ENCODE measurements around the gene MAN1C1. TPM values are rescaled to one million over a fixed set of nuclear protein-coding genes. Genes with fewer than 3 reads are reported as not detected.

The MAN1C1 gene
- total RNA-seq, 1 experiment from 2014 or later = 1.2 TPM

DNA sequence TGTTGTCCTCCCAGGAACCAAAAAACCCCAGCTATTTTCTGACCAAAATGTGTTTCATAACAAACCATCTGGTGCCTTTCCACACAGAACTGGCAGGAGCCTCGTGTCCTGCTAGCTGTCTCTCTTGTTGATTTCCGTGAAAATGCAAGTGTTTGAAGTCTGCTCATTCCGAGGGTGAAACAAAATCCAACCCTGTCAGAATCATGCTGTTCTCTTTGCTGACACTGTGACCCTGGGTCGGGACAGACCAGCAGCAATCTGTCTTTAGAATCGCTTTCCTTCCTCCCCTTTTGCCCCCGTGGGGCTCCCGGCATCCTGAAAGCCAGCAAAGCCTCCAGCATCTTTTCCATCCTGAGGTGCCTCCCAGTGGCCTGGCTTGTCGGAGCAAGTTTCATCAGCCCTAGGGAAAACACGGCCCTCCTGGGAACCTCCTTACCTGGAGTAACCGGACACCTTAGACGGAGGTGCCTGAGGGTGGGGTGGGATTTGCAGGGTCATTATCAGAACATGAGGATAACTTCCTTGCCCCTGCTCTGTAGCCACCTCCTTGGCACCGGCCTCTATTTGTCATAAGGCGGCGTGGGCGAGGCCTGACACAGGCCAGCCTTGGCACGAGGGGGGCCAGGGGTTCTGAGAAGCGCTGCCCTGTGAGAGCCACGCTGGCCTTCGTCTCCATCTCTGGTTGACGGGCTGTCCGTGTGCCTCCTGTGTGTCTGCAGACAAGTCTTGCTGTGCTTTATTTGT is 48.3 kb upstream of the MAN1C1 start:
- H3K79me2 ChIP-seq (ENCODE audit: insufficient read depth, low read length) = no peaks in the 10 kb centered on the region
- peak overlapping the region; percentile 49 for H2AFZ ChIP-seq (ENCODE audit: low read depth, low read length, poor library complexity, severe bottlenecking)
- TF ChIP-seq TCF7L2 (IDR thresholded peaks at IDR 0.05; ENCODE audit: borderline replicate concordance, extremely low read depth, insufficient read depth, insufficient read length) (peak; percentile 11), SRF (IDR thresholded peaks at IDR 0.05; ENCODE audit: low read depth) (no peak), EZH2 (IDR thresholded peaks at IDR 0.05) (no peak), FOSL1 (IDR thresholded peaks at IDR 0.05; ENCODE audit: low read depth) (no peak), SP1 (IDR thresholded peaks at IDR 0.05; ENCODE audit: low read depth) (no peak), CBX3 (IDR thresholded peaks at IDR 0.05; ENCODE audit: low read depth) (no peak), ELF1 (IDR thresholded peaks at IDR 0.05; ENCODE audit: borderline replicate concordance, low read depth) (no peak), JUND (IDR thresholded peaks at IDR 0.05) (no peak), ZFX (IDR thresholded peaks at IDR 0.05) (peak; percentile 25; the same call in 1 of the 2 replicates), YY1 (IDR thresholded peaks at IDR 0.05; ENCODE audit: extremely low read depth, insufficient replicate concordance, low read depth, low read length) (peak; percentile 25), POLR2AphosphoS5 (IDR thresholded peaks at IDR 0.05; ENCODE audit: low read depth, low read length) (peak; percentile 36; the same call in 1 of the 2 replicates), ZNF274 (IDR thresholded peaks at IDR 0.05; ENCODE audit: low read depth, low read length) (no peak), SIN3A (IDR thresholded peaks at IDR 0.05; ENCODE audit: low read depth) (no peak), EGR1 (IDR thresholded peaks at IDR 0.05; ENCODE audit: low read depth) (no peak)
- TF ChIP-seq, protein P1, sequence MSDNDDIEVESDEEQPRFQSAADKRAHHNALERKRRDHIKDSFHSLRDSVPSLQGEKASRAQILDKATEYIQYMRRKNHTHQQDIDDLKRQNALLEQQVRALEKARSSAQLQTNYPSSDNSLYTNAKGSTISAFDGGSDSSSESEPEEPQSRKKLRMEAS (IDR thresholded peaks at IDR 0.05) = no peak
- TF ChIP-seq, protein P2, sequence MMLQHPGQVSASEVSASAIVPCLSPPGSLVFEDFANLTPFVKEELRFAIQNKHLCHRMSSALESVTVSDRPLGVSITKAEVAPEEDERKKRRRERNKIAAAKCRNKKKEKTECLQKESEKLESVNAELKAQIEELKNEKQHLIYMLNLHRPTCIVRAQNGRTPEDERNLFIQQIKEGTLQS (IDR thresholded peaks at IDR 0.05) = no peak
- TF ChIP-seq, protein P3, sequence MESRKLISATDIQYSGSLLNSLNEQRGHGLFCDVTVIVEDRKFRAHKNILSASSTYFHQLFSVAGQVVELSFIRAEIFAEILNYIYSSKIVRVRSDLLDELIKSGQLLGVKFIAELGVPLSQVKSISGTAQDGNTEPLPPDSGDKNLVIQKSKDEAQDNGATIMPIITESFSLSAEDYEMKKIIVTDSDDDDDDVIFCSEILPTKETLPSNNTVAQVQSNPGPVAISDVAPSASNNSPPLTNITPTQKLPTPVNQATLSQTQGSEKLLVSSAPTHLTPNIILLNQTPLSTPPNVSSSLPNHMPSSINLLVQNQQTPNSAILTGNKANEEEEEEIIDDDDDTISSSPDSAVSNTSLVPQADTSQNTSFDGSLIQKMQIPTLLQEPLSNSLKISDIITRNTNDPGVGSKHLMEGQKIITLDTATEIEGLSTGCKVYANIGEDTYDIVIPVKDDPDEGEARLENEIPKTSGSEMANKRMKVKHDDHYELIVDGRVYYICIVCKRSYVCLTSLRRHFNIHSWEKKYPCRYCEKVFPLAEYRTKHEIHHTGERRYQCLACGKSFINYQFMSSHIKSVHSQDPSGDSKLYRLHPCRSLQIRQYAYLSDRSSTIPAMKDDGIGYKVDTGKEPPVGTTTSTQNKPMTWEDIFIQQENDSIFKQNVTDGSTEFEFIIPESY (IDR thresholded peaks at IDR 0.05; ENCODE audit: extremely low read depth, insufficient replicate concordance, low read length) = peak; percentile 69
- TF ChIP-seq, protein P4, sequence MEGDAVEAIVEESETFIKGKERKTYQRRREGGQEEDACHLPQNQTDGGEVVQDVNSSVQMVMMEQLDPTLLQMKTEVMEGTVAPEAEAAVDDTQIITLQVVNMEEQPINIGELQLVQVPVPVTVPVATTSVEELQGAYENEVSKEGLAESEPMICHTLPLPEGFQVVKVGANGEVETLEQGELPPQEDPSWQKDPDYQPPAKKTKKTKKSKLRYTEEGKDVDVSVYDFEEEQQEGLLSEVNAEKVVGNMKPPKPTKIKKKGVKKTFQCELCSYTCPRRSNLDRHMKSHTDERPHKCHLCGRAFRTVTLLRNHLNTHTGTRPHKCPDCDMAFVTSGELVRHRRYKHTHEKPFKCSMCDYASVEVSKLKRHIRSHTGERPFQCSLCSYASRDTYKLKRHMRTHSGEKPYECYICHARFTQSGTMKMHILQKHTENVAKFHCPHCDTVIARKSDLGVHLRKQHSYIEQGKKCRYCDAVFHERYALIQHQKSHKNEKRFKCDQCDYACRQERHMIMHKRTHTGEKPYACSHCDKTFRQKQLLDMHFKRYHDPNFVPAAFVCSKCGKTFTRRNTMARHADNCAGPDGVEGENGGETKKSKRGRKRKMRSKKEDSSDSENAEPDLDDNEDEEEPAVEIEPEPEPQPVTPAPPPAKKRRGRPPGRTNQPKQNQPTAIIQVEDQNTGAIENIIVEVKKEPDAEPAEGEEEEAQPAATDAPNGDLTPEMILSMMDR (IDR thresholded peaks at IDR 0.05 in 2 of 3, conservative IDR thresholded peaks at IDR 0.05 in 1 of 3; ENCODE audit: borderline replicate concordance in 1 of 3, insufficient read depth in 1 of 3, low read depth in 2 of 3, low read length in 2 of 3) = peak in 1 of 3 experiments; percentile 36; a peak in 3 of 6 replicates
- CTCF ChIA-PET = no interaction called here
- H3K27ac ChIP-seq (ENCODE audit: low read depth, low read length) = peak overlapping the region; percentile 96
- peak overlapping the region; percentile 94 for H3K4me2 ChIP-seq (ENCODE audit: low read length)
- ATAC-seq (peak; percentile 86), DNase-seq (ENCODE audit: low read depth, low spot score) (peak; percentile 93)
- peaks cover 1 to 6% of the 10 kb centered on the region in 2 experiments; a peak in 1 of 4 replicates for H3K36me3 ChIP-seq (ENCODE audit: control insufficient read depth in 1 of 2, insufficient read depth in 2 of 2, low read length in 2 of 2)
- POLR2A ChIA-PET = interaction anchor here (0.6 kb wide), 1 partner anchor 29 kb away, joined by 5 read pairs; no protein-coding TSS in a partner anchor
- H3K27me3 ChIP-seq (ENCODE audit: insufficient read depth, low read length) = no peaks in the 10 kb centered on the region
- peak overlapping the region; percentile 69 for H3K9ac ChIP-seq (ENCODE audit: low read length)
- RAD21 ChIA-PET (ENCODE audit: low non-redundant PET in 1 of 2, low total read pairs in 2 of 2, uncharacterized antibody in 2 of 2, unreplicated experiment in 2 of 2) = no interaction called here
- peak overlapping the region; percentile 28 to 52 for H3K4me3 ChIP-seq (replicated peaks in 1 of 2; ENCODE audit: low read depth in 1 of 2, low read length in 2 of 2)
- H3K4me1 ChIP-seq (ENCODE audit: control insufficient read depth in 1 of 2, insufficient read depth in 2 of 2, low read length in 2 of 2) = peaks cover 33 to 49% of the 10 kb centered on the region in 2 experiments
- intact Hi-C loops (cut with micrococcal nuclease) = loop anchor here (2.0 kb wide), 2 partner anchors 19 to 41 kb away; no protein-coding TSS in a partner anchor
- H3K9me3 ChIP-seq (ENCODE audit: control insufficient read depth in 1 of 2, insufficient read depth in 1 of 2, low read depth in 1 of 2, low read length in 2 of 2) = no peaks in the 10 kb centered on the region
- H4K20me1 ChIP-seq (ENCODE audit: insufficient read depth) = no peaks in the 10 kb centered on the region
- no peaks in the 10 kb centered on the region for H3K9me2 ChIP-seq (ENCODE audit: insufficient read depth)
- no TSS peak for BruUV-seq (replicated peaks)

All from HCT116 (cell line).